ENCODE results near the gene TECR. TPM values are rescaled to one million over a fixed set of nuclear protein-coding genes. Genes with fewer than 3 reads are reported as not detected.
"Not testable (repeated sequence)": the region's sequence is repeated elsewhere in the genome, so short reads cannot be mapped to it uniquely, and the experiment has no call there.

The TECR gene
- polyA plus RNA-seq, 12 donors, result 73.9 to 183 (median 113) TPM; not detected in 1

DNA sequence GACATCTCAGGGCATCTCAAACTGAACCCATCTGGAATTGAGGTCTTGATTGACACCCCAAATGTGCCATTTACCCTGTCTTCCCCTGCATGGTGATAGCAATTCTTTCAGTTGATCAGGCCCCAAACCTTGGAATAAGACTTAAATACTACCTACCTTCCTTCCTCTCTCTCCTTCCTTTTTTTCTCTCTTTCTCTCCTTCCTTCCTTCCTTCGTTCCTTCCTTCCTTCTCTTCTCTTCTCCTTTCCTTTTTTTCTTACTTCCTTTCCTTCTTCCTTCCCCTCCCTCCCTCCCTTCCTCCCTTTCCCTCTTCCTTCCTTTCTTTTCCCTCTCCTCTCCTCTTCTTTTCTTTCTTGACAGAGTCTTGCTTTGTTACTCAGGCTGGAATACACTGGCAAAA, 26.1 kb upstream of the TECR start:
- no peak for DNase-seq

DNA sequence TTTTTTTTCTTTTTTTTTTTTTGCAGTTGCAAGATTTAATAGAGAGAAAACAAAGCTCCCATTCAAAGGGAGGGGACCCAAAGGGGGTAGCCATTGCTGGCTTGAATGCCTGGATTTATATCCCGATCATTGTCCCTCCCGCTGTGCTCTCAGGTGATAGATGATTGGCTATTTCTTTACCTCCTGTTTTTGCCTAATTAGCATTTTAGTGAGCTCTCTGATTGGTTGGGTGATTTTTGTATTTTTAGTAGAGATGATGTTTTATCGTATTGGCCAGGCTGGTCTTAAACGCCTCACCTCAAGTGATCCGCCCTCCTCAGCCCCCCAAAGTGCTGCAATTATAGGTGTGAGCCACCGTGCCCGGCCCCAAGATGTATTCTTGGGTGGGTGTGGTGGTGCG, 24.8 kb upstream of the TECR start:
- DNase-seq, result not testable (repeated sequence)

DNA sequence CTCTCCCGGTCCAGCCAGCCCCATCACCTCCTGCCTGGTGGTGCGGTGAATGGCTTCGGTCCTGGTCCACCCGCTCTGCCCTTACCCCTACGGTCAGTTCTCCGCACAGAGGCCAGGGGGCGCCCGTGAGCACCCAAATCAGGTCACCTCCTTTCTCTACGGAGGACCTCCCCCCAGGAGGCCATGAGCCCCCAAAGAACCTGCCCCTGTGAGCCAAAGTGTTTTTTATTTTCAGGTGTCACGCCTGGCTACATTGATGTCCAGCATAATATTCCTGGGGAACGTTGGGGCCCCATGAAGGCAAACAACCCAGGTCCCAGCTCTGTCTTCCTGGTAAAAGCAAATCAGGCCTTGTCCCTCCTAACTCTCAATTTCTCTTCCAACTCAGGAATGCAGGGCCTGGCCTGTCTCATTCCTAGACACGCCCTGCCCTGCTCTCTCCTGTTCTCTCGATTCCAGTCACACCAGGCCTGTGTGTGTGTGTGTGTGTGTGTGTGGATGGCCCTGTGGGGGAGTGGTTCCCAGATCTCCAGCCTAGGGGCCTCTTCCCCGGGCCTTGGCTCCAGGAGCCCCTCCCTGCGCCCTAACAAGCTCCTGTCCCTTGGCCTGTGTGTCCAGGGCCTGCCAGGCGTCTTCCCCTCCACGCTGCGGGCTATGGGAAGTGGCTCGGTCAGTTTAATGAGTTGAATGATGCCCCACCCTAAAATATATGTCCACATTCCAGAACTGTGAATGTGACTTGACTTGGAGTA, 23.7 kb upstream of the TECR start:
- no peak for DNase-seq

DNA sequence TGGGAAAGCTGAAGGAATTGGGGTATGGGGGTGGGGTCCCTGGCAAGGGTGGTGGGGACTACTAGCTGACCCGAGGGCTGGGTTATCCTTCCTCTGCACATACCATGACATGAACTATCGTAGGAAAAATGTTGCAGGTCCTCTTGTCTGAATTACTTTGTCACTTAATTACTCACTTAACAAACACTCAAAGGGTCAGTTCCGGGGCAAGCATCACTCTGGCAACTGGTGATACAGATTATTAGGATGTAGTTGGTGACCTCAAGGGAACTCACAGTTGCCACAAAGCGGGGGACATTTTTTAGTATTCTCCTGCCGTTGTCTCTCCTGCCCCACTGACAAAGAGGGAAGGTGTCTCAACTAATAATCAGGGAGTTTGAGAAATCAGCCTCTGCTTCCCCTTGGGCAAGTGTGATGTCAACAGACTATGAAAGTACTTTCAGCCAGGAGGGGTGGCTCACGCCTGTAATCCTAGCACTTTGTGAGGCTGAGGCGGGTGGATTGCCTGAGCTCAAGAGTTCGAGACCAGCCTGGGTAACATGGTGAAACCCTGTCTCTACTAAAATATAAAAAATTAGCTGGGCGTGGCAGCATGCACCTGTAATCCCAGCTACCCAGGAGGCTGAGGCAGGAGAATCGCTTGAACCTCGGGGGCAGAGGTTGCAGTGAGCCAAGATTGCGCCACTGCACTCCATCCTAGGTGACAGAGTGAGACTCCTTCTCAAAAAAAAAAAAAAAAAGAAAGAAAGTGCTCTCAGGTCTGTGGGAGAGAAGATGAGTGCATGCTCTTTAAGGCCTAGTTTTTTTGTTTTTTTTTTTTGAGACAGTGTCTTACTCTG, 21.5 kb upstream of the TECR start:
- DNase-seq, result no peak

DNA sequence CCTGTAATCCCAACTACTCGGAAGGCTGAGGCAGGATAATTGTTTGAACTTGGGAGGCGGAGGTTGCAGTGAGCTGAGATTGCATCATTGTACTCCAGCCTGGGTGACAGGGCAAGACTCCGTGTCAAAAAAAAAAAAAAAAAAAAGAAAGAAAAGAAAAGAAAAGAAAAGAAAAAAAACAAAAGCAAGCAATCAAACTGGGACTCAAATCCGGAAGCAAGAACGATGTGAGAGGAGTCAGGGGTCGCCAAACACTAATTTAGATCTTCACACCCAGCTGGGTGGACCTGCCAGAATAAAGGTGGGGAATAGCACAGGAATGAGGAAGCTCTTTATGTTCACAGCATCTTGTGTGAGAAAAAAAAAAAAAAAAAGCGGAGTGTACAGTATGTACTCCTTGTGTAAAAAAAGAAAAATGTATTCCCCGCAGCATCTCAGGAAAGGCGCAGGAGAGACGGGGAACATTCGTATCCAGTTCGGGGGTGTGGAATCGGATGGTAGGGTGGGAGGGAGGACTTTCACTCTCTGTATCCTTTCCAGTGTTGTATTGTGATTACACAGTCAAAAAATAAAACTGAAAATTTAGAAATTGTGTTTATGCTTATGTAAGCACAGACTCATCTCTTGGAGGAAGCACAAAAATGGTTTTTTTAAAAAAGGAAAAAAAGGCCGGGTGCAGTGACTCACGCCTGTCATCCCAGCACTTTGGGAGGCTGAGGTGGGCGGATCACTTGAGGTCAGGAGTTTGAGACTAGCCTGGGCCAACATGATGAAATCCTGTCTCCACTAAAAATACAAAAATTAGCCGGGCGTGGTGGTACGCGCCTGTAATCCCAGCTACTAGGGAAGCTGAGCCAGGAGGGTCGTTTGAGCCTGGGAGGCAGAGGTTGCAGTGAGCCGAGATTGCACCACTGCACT, 18.8 kb upstream of the TECR start:
- DNase-seq, result no peak

DNA sequence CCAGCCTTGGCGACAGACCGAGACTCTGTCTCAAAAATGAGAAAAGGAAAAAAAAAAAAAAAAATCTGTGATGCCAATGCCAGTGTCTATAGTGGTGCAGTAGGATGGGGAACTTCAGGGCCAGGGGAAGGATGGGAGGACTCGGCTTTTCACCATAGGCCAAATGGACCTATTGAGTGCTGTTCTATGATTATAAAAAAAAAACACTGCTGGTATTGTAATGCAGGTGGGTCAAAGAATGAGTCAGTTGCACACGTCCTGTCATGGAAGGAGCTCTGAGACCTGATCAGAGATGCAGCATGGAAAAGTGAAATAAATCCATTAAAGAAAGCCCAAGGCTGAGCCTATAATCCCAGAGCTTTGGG, 18.2 kb upstream of the TECR start:
- DNase-seq, result no peak

DNA sequence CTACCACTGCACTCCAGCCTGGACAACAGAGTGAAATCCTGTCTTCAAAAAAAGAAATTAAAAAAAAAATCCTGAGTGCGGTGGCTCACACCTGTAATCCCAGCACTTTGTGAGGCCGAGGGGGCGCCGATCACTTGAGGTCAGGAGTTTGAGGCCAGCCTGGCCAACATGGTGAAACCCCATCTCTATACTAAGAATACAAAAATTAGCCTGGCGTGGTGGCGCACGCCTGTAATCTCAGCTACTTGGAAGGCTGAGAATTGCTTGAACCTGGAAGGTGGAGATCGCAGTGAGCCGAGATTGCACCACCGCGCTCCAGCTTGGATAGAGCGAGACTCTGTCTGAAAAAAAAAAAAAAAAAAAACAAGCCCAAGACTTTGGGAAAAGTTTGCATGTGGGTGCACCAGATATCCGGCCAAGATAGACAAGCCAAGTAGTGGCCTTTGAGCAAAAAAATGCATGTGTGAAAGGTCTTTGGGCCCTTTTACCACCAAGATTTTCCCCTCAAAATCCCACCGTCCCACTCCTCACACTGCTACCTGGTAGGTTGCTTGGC, 16.9 kb upstream of the TECR start:
- DNase-seq, result no peak

DNA sequence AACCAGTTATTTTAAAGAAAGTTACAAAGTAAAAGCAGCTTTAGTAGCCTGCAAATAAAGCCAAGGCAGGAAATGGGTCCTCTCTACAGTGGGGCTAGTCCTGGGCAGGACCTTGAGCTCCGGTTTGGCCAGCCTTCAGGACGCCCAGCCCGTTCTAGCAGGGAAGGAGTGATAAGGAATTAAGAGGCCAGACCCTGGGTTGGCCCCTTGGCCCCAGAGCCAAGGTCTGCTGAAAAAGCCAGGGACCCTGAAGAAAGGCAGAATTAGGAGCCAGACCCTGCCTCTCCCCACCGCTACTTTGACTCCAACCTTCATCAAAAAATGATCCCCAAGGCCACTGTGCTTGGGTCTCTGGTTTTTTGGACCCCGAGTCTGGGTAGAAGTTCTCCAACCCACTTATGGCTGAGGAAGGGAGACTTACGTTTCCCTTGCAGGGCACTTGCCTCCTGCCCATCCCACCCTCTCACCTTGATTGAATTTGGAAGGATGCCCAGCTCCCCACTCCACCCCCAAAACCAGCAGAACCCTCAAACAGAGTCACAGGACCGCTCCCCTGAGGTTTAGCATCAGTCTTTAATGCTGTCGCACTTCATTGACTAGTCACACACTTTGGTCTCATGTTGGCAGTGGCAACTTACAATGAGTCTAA, 15.1 kb upstream of the TECR start:
- DNase-seq, result no peak

DNA sequence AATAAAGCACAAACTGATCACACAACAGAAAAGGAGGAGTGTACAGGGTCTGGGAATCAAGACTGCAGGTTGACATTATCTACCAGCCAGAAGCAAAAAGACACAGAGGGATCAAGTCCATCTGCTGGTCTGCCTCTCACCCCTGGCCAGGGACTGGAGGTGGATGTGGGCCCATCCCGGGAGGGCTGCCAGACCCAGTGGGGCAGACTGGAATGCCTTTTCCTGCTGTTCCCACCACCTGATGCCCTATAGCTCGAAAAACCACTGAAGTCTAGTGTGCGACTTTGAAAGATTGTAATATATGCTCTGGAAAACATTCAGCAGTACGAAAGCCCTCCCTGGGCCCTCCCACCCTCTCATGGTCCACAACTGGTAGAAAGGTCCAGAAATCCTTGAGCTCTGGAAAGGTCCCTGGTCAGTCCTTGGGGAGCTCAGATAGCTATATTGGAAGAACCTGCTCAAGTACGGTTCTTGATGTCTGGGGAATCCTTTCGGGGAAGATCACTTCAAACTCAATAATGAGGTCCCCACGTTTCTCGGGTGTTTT, 13.8 kb upstream of the TECR start:
- DNase-seq, result no peak

DNA sequence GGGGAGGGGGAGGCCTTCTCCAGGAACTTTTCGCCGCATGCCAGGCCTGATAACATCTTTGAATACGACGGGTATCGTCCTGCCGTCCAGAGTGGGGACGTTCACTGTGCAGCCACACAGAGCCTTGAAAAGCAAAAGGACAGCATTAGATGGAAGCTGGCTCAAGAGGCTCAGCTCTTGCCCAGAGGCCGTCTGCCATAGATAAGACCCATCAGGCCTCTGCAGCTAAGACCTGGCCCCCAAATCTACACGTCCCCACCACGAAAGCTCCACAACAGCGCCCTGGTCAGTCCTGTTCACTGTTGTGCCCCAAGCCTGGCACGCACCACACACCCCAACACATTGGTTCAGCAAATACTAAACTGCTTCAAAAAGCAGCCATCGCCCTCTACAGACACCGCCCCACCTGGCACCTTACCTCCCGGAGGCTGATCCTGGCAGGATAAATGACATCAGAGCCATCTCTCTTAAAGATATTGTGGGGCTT, 13.3 kb upstream of the TECR start:
- no peak for DNase-seq

DNA sequence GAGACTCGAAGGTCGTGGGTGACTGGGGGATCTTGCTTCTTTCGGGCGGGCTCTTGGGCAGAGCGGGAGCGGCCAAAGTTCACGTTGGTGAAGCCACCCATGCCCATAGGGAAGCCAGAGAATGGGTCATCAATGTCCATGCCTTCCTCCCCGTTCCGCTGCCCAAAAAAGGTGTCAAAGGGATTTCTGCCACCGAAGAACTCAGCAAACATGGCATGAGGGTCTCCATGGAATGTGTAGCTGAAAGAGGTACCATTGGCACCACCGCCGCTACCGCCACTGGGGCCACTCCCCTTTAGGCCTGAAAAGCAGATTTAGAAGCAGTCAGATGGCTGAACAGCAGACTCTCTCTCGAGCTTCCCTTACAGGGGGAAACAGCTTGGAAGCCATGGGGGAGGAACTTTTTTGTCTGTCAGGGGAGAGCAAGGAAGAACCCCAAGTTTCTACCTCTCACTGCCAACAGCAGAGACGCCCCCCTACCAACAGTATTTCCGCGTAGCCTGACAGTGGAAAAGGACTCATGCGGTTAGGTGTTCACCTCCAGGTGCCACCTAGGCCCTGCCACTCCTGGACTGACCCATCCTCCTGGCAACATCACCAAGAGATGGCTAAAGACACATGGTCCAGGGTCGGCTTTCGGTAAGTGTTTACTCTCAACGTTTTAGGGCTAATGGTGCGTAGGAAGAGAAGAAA, 12.5 kb upstream of the TECR start:
- DNase-seq, result no peak

DNA sequence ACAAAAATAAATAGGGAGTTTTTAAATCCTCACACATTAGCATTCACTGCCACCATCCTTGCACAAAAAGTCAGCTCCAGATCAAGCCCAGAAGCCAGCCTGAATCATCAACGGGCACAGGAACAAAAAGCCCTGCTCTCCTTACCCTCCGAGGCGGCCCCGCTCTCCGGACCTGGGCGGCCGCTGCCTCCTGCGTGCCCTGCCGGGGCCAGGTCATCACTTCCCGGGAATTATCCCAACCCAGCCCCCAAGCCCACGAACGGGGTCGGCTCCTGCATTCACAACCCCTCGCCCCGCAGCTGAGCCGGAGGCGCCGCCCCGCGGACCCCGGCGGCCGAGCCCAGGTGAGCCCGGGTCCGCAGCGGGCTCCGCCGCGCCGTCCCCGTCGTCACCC, 12.0 kb upstream of the TECR start:
- no peak for DNase-seq

DNA sequence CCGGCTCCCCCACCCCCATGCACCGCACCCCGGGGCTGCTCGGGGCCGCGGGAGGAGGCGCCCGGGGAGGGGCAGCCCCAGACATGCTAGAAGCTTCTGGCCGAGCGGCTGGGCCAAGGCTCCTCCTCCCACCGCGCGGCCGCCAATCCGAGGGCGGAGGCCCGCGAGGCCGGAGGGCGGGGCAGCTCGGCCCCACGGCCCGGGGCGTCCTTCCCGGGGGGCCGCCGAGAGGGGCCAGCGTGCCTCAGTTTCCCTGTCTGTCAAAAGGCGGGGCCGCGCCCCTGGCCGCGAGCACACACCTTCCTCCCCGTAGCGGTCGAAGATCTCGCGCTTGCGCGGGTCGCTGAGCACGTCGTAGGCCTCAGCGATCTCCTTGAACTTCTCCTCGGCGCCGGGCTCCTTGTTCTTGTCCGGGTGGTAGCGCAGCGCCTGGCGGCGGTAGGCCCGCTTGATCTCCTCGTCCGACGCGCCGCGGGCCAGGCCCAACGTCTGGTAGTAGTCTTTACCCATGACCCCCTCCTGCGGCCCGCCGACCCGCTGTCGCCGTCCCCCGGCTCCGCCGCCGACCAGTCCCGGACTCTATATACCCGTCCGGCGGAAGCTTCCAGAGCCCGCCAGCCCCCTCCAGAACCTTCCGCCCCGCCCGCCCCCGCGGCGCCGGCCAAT, 11.4 kb upstream of the TECR start, which contains the start of gene DNAJB1:
DNAJB1 (minus strand) TSS at position 558 of the 666 bp plus-strand sequence; CDS start at position 510, 48 bp downstream.
- DNase-seq, result peak; percentile 79

DNA sequence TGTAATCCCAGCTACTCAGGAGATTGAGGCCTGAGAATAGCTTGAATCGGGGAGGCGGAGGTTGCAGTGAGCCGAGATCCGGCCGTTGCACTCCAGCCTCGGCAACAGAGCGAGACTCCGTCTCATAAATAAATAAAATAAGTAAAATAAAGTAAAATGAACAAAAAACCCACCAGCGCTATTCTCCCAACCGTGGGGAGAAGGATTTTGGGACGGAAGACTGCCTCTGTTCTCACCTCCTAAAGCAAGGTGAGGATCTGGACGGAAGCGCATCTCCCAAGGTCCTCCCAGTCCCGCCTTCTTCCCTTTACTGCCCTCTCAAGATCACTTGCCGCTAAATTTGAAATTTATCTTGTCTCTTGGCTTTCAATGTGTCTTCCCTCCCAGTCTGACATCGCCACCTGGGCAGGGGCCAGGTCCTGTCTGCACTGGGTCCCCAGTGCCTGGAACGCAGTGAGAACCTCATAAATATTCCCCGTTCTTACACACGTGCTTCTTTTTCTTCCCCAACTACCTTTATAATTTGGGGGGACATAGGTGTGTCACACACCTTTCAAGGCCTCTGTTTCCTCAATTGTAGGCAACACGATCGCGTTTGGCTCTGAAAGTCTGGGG, 10.0 kb upstream of the TECR start:
- no peak for DNase-seq

DNA sequence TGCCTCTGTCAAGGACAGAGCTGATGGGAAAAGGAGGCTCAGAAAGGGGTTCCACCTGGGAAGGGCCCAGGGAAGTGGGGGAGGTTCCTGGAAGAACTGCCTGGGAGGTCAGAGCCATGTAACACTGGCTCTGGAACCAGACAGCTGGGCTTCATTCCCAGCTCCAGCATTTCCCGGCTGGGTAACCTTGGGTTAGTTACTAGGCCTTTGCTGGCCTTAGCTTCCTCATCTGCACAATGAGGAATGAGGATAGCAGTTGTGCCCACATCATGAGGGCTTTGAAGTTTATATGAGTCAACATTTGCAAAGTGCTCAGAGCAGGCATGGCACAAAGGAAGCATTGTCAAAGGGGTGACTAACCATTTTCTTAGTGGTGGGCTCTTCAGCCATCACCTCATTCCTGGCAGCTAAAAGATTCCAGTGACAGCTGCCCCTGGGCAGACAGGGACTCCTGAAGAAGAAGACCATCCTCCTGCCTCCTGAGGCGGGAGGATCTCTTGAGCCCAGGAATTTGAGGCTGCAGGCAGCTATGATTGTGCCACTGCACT, 9.5 kb upstream of the TECR start:
- DNase-seq, result no peak

DNA sequence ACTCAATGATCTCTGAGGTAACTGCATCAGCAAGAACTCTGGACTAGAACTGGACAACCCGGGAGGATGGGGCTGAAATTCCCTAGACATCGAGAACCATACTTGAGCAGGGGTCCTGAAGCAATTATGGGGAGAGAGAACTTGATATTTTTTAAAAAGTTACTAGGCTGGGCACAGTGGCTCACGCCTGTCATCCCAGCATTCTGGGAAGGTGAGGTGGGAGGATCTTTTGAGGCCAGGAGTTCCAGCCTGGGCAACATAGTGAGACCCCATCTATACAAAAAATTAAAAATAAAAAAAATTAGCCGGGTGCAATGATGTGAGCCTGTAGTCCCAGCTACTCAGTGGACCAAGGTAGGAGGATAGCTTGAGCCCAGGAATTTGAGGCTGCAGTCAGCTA, 8.9 kb upstream of the TECR start:
- no peak for DNase-seq

DNA sequence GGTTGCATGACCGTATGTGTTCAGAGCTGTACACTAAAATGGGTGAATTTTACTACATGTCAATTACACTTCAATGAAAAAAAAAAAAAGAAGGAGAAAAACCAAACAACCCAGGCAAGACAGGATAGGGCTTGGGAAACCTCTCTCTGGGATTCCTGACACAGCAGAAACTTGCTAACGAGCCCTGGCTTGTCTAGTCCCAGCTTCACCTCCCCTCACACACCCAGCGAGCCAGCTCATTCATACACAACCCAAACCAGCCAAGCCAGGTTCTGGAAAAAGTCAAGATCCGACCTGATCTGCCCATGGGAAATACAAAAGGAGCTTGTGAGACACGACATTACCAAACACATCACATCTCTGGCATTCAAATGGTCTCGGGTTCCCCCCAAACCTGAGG, 3.7 kb upstream of the TECR start:
- DNase-seq, result no peak

DNA sequence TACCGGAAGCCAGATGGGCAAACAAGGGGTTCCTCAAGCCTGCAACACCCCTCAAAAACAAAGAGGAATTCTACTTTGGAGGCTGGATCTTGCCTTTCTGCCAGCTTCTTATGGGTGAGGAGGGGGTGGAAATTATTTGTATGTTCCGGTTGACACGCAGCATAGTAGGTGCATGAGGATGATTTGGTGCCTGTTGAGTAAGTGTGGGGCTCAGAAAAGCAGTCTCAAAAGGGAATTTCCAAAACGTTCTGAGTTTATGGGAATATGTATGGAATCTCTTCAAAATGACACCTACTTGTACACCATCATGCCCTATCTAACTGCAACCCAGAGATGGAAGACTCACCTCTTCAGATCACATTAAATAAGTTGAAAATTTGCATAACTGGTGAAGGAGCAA, 3.0 kb upstream of the TECR start:
- no peak for DNase-seq

All from muscle of arm (tissue), 12 donors.